SK-N-SH treated with all-trans-retinoic acid at 6 μM for 48 hours (cell line): Measurements from ENCODE around the gene RGS6.

Experiments used
- ARNTL ChIP-seq: fragments of 450-650 bp; formaldehyde crosslinking; IDR thresholded peaks from 2 replicates; pipeline ENCODE4 v1.5.0; 2020; ENCODE audit warnings: low read depth, mild to moderate bottlenecking, moderate library complexity, borderline replicate concordance
- CSRNP3 ChIP-seq: fragments of 250-450 bp; sonication (Bioruptor Pico); IDR thresholded peaks from 2 replicates; pipeline ENCODE4 v1.5.1; 2021; ENCODE audit warnings: mild to moderate bottlenecking, moderate library complexity
- OSR1 ChIP-seq: fragments of 250-450 bp; sonication (Bioruptor Pico); IDR thresholded peaks from 2 replicates; pipeline ENCODE4 v1.8.0; 2022; ENCODE audit warnings: moderate library complexity, mild to moderate bottlenecking, inconsistent platforms
- PATZ1 ChIP-seq: fragments of 250-450 bp; sonication (Bioruptor Pico); IDR thresholded peaks from 2 replicates; pipeline ENCODE4 v1.8.0; 2020; ENCODE audit warnings: mild to moderate bottlenecking, moderate library complexity, borderline replicate concordance
- RARB ChIP-seq: fragments of 250-450 bp; sonication (Bioruptor Pico); IDR thresholded peaks from 2 replicates; pipeline ENCODE4 v1.8.0; 2021; ENCODE audit warnings: mild to moderate bottlenecking, moderate library complexity
- TOX ChIP-seq: fragments of 250-450 bp; sonication (Bioruptor Pico); IDR thresholded peaks from 2 replicates; pipeline ENCODE4 v1.8.0; 2021; ENCODE audit warnings: mild to moderate bottlenecking, moderate library complexity, borderline replicate concordance
- ZFP3 ChIP-seq: fragments of 250-450 bp; sonication (Bioruptor Pico); IDR thresholded peaks from 2 replicates; pipeline ENCODE4 v1.5.0; 2020; ENCODE audit warnings: mild to moderate bottlenecking, moderate library complexity
- ZNF565 ChIP-seq: fragments of 450-650 bp; formaldehyde crosslinking; conservative IDR thresholded peaks from 2 replicates; pipeline ENCODE4 v1.5.0; 2020; ENCODE audit warnings: low read depth, mild to moderate bottlenecking, moderate library complexity
- ZNF70 ChIP-seq: fragments of 450-650 bp; formaldehyde crosslinking; IDR thresholded peaks from 2 replicates; pipeline ENCODE4 v1.5.0; 2020; ENCODE audit warnings: mild to moderate bottlenecking, moderate library complexity
- ZNF8 ChIP-seq: fragments of 450-650 bp; formaldehyde crosslinking; IDR thresholded peaks from 2 replicates; pipeline ENCODE4 v1.5.0; 2020; ENCODE audit warnings: mild to moderate bottlenecking, moderate library complexity
- TF ChIP-seq, protein P1 (sequence below): fragments of 250-450 bp; sonication (Bioruptor Pico); IDR thresholded peaks from 2 replicates; pipeline ENCODE4 v1.5.1; 2020; ENCODE audit warnings: low read depth, mild to moderate bottlenecking, moderate library complexity

GRCh38 chr14:72613975-72614319 lies 681.7 kb downstream of the RGS6 start:
- TF ChIP-seq PATZ1 (no peak), CSRNP3 (CRISPR knock-in tag) (no peak), OSR1 (no peak), ZNF565 (CRISPR knock-in tag) (no peak), TOX (CRISPR knock-in tag) (no peak), ZNF8 (CRISPR knock-in tag) (no peak), ARNTL (CRISPR knock-in tag) (no peak), RARB (no peak), ZNF70 (CRISPR knock-in tag) (no peak), ZFP3 (CRISPR knock-in tag) (no peak)
- TF ChIP-seq, protein P1, sequence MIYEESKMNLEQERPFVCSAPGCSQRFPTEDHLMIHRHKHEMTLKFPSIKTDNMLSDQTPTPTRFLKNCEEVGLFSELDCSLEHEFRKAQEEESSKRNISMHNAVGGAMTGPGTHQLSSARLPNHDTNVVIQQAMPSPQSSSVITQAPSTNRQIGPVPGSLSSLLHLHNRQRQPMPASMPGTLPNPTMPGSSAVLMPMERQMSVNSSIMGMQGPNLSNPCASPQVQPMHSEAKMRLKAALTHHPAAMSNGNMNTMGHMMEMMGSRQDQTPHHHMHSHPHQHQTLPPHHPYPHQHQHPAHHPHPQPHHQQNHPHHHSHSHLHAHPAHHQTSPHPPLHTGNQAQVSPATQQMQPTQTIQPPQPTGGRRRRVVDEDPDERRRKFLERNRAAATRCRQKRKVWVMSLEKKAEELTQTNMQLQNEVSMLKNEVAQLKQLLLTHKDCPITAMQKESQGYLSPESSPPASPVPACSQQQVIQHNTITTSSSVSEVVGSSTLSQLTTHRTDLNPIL (CRISPR knock-in tag): no peak
